Liver (tissue), 9 donors: Measurements from ENCODE around the gene FAM161A. TPM values are rescaled to one million over a fixed set of nuclear protein-coding genes. Genes with fewer than 3 reads are reported as not detected.

Source experiments
- DNase-seq: peaks from one replicate; pipeline ENCODE4 v3.0.0-alpha.2; 2017; ENCODE audit warnings: low spot score
- H3K27ac ChIP-seq, 2 donors: one replicate each; pipeline ENCODE4 v1.7.0; 2013; ENCODE audit warnings: inconsistent platforms in 2 of 2, low read length in 2 of 2, control low read depth in 1 of 2, low read depth in 1 of 2, mild to moderate bottlenecking in 1 of 2
- H3K27me3 ChIP-seq, 4 donors: one replicate each; pipeline versions ENCODE4 v1.6.1 to v1.7.0; 2013; ENCODE audit warnings: low read length in 3 of 4, inconsistent platforms in 1 of 4, mild to moderate bottlenecking in 1 of 4, moderate library complexity in 1 of 4; ENCODE audit not compliant: control insufficient read depth in 4 of 4, insufficient read depth in 4 of 4
- H3K36me3 ChIP-seq, 4 donors: one replicate each; pipeline versions ENCODE4 v1.6.1 to v1.7.0; 2013; ENCODE audit warnings: low read length in 3 of 4, mild to moderate bottlenecking in 3 of 4, low read depth in 1 of 4, moderate library complexity in 1 of 4; ENCODE audit not compliant: control insufficient read depth in 4 of 4, insufficient read depth in 3 of 4
- H3K4me1 ChIP-seq, 4 donors: one replicate each; pipeline versions ENCODE4 v1.6.1 to v1.7.0; 2013; ENCODE audit warnings: low read length in 3 of 4, mild to moderate bottlenecking in 3 of 4, moderate library complexity in 1 of 4; ENCODE audit not compliant: control insufficient read depth in 4 of 4, insufficient read depth in 4 of 4
- H3K4me3 ChIP-seq, 3 donors: one replicate each; pipeline versions ENCODE4 v1.6.1 to v1.7.0; 2013; ENCODE audit warnings: low read length in 3 of 3, control low read depth in 1 of 3, low read depth in 1 of 3, mild to moderate bottlenecking in 1 of 3
- H3K9ac ChIP-seq, 2 donors: one replicate each; pipeline ENCODE4 v1.7.0; 2013; ENCODE audit warnings: low read length in 2 of 2, mild to moderate bottlenecking in 2 of 2, moderate library complexity in 2 of 2, control low read depth in 1 of 2, low read depth in 1 of 2
- H3K9me3 ChIP-seq, 4 donors: one replicate each; pipeline versions ENCODE4 v1.6.1 to v1.7.0; 2013; ENCODE audit warnings: low read length in 3 of 4; ENCODE audit not compliant: control insufficient read depth in 4 of 4
- ATF3 ChIP-seq: IDR thresholded peaks from 2 replicates; pipeline ENCODE4 v1.6.1; 2016; ENCODE audit warnings: antibody characterized with exemption
- EGR1 ChIP-seq, 2 donors: IDR thresholded peaks; 2 replicates each; pipeline ENCODE4 v1.6.1; 2016 to 2018; ENCODE audit warnings: antibody characterized with exemption in 2 of 2, low read depth in 2 of 2
- FOXA1 ChIP-seq: IDR thresholded peaks from 2 replicates; pipeline ENCODE4 v1.6.1; 2016; ENCODE audit warnings: antibody characterized with exemption
- FOXA2 ChIP-seq: IDR thresholded peaks from 2 replicates; pipeline ENCODE4 v1.6.1; 2016; ENCODE audit warnings: antibody characterized with exemption
- GABPA ChIP-seq, 2 donors: IDR thresholded peaks in 1 of 2; conservative IDR thresholded peaks in 1 of 2; 2 replicates each; pipeline ENCODE4 v1.6.1; 2016; ENCODE audit warnings: antibody characterized with exemption in 2 of 2, mild to moderate bottlenecking in 1 of 2, moderate library complexity in 1 of 2
- HNF4A ChIP-seq, 2 donors: conservative IDR thresholded peaks; 2 replicates each; pipeline ENCODE4 v1.6.1; 2016; ENCODE audit warnings: antibody characterized with exemption in 2 of 2, mild to moderate bottlenecking in 2 of 2
- HNF4G ChIP-seq: IDR thresholded peaks from 2 replicates; pipeline ENCODE4 v1.6.1; 2016; ENCODE audit warnings: antibody characterized with exemption
- JUND ChIP-seq, 2 donors: IDR thresholded peaks; 2 replicates each; pipeline ENCODE4 v1.6.1; 2016; ENCODE audit warnings: antibody characterized with exemption in 2 of 2
- NR2F2 ChIP-seq: IDR thresholded peaks from 2 replicates; pipeline ENCODE4 v1.6.1; 2016; ENCODE audit warnings: antibody characterized with exemption
- RAD21 ChIP-seq, 2 donors: IDR thresholded peaks; 2 replicates each; pipeline ENCODE4 v1.6.1; 2016; ENCODE audit warnings: antibody characterized with exemption in 2 of 2, mild to moderate bottlenecking in 2 of 2
- RXRA ChIP-seq, 2 donors: IDR thresholded peaks; 2 replicates each; pipeline ENCODE4 v1.6.1; 2017 to 2018; ENCODE audit warnings: antibody characterized with exemption in 2 of 2, mild to moderate bottlenecking in 1 of 2
- SP1 ChIP-seq: IDR thresholded peaks from 2 replicates; pipeline ENCODE4 v1.6.1; 2018; ENCODE audit warnings: antibody characterized with exemption, mild to moderate bottlenecking
- TAF1 ChIP-seq: conservative IDR thresholded peaks from 2 replicates; pipeline ENCODE4 v1.6.1; 2016; ENCODE audit warnings: antibody characterized with exemption, mild to moderate bottlenecking
- YY1 ChIP-seq: IDR thresholded peaks from 2 replicates; pipeline ENCODE4 v1.6.1; 2016; ENCODE audit warnings: antibody characterized with exemption, mild to moderate bottlenecking
- ZBTB33 ChIP-seq: IDR thresholded peaks from 2 replicates; pipeline ENCODE4 v1.6.1; 2016; ENCODE audit warnings: antibody characterized with exemption
- WGBS: extraction: QIAGEN DNeasy Blood & Tissue Kit; methylation state at CpG from one replicate; pipeline ENCODE4 v1.1.7; 2013; 5-methylcytosine and 5-hydroxymethylcytosine counted together
- polyA plus RNA-seq, 2 donors: library from polyadenylated mRNA; stranded (reverse) in 1 of 2; unstranded in 1 of 2; fragments of 200-250 nt in 1 of 2; fragments of >200 nt in 1 of 2; fragmentation: Nextera tagmentation in 1 of 2; extraction: Ambion mirVana in 1 of 2; gene quantifications; one replicate each; pipeline versions ENCODE4 v1.2.1 to v1.2.3, GENCODE V29; 2013 to 2015
- total RNA-seq, 2 donors: library from RNA; depleted of rRNA; stranded (reverse); fragments of >200 nt; gene quantifications; one replicate each; pipeline ENCODE4 v1.2.3, GENCODE V29; 2014
- TF ChIP-seq, protein P1 (sequence below): IDR thresholded peaks from 2 replicates; pipeline ENCODE4 v1.6.1; 2016; ENCODE audit warnings: antibody characterized with exemption
- TF ChIP-seq, protein P2 (sequence below): fragments of 150-350 bp; IDR thresholded peaks from 2 replicates; pipeline ENCODE4 v1.5.1; 2017; ENCODE audit warnings: improper control_type of control experiment, low read depth, low read length; ENCODE audit not compliant: missing input control
- TF ChIP-seq, protein P3 (sequence below): IDR thresholded peaks from 2 replicates; pipeline ENCODE4 v1.6.1; 2016; ENCODE audit warnings: antibody characterized with exemption, mild to moderate bottlenecking
- donor health status: healthy.
- donor health status: healthy.
- donor health status: healthy.
- donor health status: healthy.
- donor health status: healthy.

Gene FAM161A
- total and polyA plus RNA-seq, 4 donors = 0.54 to 1.2 (median 0.78) TPM

GRCh38 chr2:61786876-61787275 lies 67.0 kb downstream of the FAM161A start:
- DNase-seq = no peak
- Histone ChIP-seq H3K9ac (no peak overlapping the region), H3K27me3 (no peaks in the 10 kb centered on the region), H3K9me3 (no peaks in the 10 kb centered on the region), H3K4me3 (no peak overlapping the region), H3K4me1 (no peaks in the 10 kb centered on the region), H3K36me3 (no peaks in the 10 kb centered on the region), H3K27ac (no peak overlapping the region)
- 90% methylated on average over 2 of the region's 2 CpGs for WGBS
- TF ChIP-seq, protein P1, sequence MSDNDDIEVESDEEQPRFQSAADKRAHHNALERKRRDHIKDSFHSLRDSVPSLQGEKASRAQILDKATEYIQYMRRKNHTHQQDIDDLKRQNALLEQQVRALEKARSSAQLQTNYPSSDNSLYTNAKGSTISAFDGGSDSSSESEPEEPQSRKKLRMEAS = no peak
- no peak for TF ChIP-seq RAD21 (IDR thresholded peaks at IDR 0.05)

- no peak for TF ChIP-seq TAF1
- TF ChIP-seq JUND (IDR thresholded peaks at IDR 0.05) = no peak
- no peak for TF ChIP-seq RXRA (IDR thresholded peaks at IDR 0.05)
- no peak for TF ChIP-seq GABPA (IDR thresholded peaks at IDR 0.05 in 1 of 2, conservative IDR thresholded peaks at IDR 0.05 in 1 of 2)
- TF ChIP-seq YY1 = no peak
- TF ChIP-seq, protein P1 = no peak
- no peak for TF ChIP-seq NR2F2
- no peak for TF ChIP-seq SP1
- no peak for TF ChIP-seq EGR1 (IDR thresholded peaks at IDR 0.05; ENCODE audit: low read depth in 2 of 2)
- no peak for TF ChIP-seq FOXA2
- no peak for TF ChIP-seq HNF4A (conservative IDR thresholded peaks at IDR 0.05)
- no peak for TF ChIP-seq RAD21 (IDR thresholded peaks at IDR 0.05)
- no peak for TF ChIP-seq HNF4G
- no peak for TF ChIP-seq ZBTB33
- TF ChIP-seq, protein P2, sequence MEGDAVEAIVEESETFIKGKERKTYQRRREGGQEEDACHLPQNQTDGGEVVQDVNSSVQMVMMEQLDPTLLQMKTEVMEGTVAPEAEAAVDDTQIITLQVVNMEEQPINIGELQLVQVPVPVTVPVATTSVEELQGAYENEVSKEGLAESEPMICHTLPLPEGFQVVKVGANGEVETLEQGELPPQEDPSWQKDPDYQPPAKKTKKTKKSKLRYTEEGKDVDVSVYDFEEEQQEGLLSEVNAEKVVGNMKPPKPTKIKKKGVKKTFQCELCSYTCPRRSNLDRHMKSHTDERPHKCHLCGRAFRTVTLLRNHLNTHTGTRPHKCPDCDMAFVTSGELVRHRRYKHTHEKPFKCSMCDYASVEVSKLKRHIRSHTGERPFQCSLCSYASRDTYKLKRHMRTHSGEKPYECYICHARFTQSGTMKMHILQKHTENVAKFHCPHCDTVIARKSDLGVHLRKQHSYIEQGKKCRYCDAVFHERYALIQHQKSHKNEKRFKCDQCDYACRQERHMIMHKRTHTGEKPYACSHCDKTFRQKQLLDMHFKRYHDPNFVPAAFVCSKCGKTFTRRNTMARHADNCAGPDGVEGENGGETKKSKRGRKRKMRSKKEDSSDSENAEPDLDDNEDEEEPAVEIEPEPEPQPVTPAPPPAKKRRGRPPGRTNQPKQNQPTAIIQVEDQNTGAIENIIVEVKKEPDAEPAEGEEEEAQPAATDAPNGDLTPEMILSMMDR = no peak
- no peak for TF ChIP-seq ATF3
- TF ChIP-seq, protein P3, sequence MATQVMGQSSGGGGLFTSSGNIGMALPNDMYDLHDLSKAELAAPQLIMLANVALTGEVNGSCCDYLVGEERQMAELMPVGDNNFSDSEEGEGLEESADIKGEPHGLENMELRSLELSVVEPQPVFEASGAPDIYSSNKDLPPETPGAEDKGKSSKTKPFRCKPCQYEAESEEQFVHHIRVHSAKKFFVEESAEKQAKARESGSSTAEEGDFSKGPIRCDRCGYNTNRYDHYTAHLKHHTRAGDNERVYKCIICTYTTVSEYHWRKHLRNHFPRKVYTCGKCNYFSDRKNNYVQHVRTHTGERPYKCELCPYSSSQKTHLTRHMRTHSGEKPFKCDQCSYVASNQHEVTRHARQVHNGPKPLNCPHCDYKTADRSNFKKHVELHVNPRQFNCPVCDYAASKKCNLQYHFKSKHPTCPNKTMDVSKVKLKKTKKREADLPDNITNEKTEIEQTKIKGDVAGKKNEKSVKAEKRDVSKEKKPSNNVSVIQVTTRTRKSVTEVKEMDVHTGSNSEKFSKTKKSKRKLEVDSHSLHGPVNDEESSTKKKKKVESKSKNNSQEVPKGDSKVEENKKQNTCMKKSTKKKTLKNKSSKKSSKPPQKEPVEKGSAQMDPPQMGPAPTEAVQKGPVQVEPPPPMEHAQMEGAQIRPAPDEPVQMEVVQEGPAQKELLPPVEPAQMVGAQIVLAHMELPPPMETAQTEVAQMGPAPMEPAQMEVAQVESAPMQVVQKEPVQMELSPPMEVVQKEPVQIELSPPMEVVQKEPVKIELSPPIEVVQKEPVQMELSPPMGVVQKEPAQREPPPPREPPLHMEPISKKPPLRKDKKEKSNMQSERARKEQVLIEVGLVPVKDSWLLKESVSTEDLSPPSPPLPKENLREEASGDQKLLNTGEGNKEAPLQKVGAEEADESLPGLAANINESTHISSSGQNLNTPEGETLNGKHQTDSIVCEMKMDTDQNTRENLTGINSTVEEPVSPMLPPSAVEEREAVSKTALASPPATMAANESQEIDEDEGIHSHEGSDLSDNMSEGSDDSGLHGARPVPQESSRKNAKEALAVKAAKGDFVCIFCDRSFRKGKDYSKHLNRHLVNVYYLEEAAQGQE = no peak
- no peak for TF ChIP-seq FOXA1
- no peak for DNase-seq
- Histone ChIP-seq H3K36me3 (no peaks in the 10 kb centered on the region), H3K27ac (no peak overlapping the region), H3K9me3 (peaks cover 0 to 5% (median 0%) of the 10 kb centered on the region in 4 donors), H3K4me3 (no peak overlapping the region), H3K27me3 (no peaks in the 10 kb centered on the region), H3K9ac (no peak overlapping the region), H3K4me1 (no peaks in the 10 kb centered on the region)
These were observed 68.3 kb downstream of the FAM161A start for GRCh38 chr2:61785583-61785982.
